HG03103 (cell line): ENCODE results near the gene PGLYRP1.

Experiments used
- ATAC-seq: cut with Tn5 transposase; IDR thresholded peaks from one replicate; pipeline ENCODE4 v1.9.1; 2021; ENCODE audit warnings: low read depth; ENCODE audit not compliant: unreplicated experiment

Gene PGLYRP1

DNA sequence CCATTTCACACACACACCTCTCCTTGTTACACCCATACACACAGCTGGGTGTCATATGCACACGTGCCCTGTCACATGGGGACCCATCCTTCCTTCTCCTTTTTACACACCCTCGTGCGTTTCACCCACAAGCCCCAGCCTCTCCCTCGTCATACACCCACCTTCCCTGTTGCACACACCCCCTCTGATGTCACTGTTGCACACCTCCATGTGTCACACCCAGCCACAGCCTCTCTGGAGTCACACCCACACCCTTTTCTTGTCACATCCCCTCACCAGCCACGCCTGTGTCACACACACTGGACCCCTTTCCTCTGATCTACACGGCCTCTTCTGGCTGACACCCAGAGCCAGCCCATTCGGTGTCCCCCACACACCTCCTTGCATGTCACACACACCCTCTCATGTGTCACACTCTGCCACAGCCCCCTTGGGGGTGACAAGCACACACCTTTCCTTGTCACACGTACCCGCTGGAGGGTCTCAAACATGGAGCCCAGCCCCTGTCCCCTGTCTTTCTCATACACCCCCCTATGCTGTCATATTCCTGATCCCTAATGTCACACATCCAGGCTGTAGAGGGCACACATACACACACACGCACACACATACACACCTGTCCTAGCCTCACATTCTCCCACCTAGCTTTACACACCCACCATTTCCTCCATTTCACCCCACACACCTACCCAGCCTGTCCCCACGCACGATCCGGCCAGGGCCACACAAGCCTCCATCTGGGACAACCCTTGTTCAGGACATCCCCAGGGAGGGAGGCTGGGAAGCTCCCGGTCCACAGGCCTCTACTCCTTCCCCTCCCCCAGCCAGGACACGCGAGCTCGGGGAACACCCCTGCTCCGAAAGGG, 50.5 kb downstream of the PGLYRP1 start:
- ATAC-seq: no peak

- ATAC-seq: no peak
Measured at GRCh38 chr19:45971260-45971902, 51.5 kb downstream of the PGLYRP1 start.

DNA sequence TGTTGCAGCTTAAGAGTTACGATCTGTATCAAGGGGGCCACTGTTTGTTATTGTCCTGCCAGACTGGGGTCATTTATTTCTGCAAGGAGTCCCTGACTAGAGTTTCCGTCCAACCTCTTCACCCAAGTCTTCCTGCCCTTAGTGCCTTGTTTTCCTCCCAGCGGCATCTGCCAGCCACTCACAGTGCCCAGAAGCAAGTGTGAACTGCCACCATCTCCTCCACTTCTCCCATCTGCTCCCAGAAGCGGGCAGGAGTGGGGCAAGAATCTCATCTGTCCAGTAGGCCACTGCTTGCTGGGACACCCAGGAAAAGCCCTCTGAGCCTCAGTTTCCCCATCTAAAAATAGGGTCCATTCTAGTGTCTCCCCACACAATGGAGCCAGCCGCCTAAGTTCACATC, 53.2 kb downstream of the PGLYRP1 start:
- no peak for ATAC-seq
